ENCODE data around the gene LMAN1L. TPM values are rescaled to one million over a fixed set of nuclear protein-coding genes. Genes with fewer than 3 reads are reported as not detected.

The LMAN1L gene
- polyA plus RNA-seq, 1 donor: not detected

GRCh38 chr15:74872702-74873035 lies 60.0 kb downstream of the LMAN1L start:
- H3K27ac ChIP-seq (ENCODE audit: low read length): peak overlapping the region; percentile 80
- no peaks in the 10 kb centered on the region for H3K27me3 ChIP-seq (ENCODE audit: control insufficient read depth, insufficient read depth, low read length)
- no peak for DNase-seq
- no CpG with 5 or more reads among the region's 11 CpGs for WGBS (ENCODE audit: insufficient coverage, low lambda C conversion rate)
- H3K9me3 ChIP-seq (ENCODE audit: control insufficient read depth, low read depth, low read length): no peaks in the 10 kb centered on the region
- no peaks in the 10 kb centered on the region for H3K36me3 ChIP-seq (ENCODE audit: control insufficient read depth, insufficient read depth, low read length)
- H3K4me3 ChIP-seq (ENCODE audit: low read length): peak overlapping the region; percentile 73
- H3K4me1 ChIP-seq (ENCODE audit: control insufficient read depth, insufficient read depth, low read length): peaks cover 36% of the 10 kb centered on the region

- peaks cover 31% of the 10 kb centered on the region for H3K4me1 ChIP-seq (ENCODE audit: control insufficient read depth, insufficient read depth, low read length)
- peak; percentile 94 to 99 for DNase-seq
- no peaks in the 10 kb centered on the region for H3K36me3 ChIP-seq (ENCODE audit: control insufficient read depth, insufficient read depth, low read length)
- H3K4me3 ChIP-seq (ENCODE audit: low read length): peak within 1 kb of the TSS; percentile 73
- H3K27me3 ChIP-seq (ENCODE audit: control insufficient read depth, insufficient read depth, low read length): no peaks in the 10 kb centered on the region
- WGBS (ENCODE audit: insufficient coverage, low lambda C conversion rate): no CpG with 5 or more reads among the region's 52 CpGs
- peak within 1 kb of the TSS; percentile 80 for H3K27ac ChIP-seq (ENCODE audit: low read length)
- no peaks in the 10 kb centered on the region for H3K9me3 ChIP-seq (ENCODE audit: control insufficient read depth, low read depth, low read length)
Measured at GRCh38 chr15:74873036-74873755, 60.6 kb downstream of the LMAN1L start, which contains the start of gene SCAMP2. Gene SCAMP2, minus strand, starts transcription at chr15:74873365. Its CDS starts 110 bp downstream, at chr15:74873255.

GRCh38 chr15:74873756-74874424 lies 61.3 kb downstream of the LMAN1L start:
- peak overlapping the region; percentile 80 for H3K27ac ChIP-seq (ENCODE audit: low read length)
- peaks cover 24% of the 10 kb centered on the region for H3K4me1 ChIP-seq (ENCODE audit: control insufficient read depth, insufficient read depth, low read length)
- DNase-seq: no peak
- no peaks in the 10 kb centered on the region for H3K36me3 ChIP-seq (ENCODE audit: control insufficient read depth, insufficient read depth, low read length)
- no peaks in the 10 kb centered on the region for H3K27me3 ChIP-seq (ENCODE audit: control insufficient read depth, insufficient read depth, low read length)
- H3K9me3 ChIP-seq (ENCODE audit: control insufficient read depth, low read depth, low read length): no peaks in the 10 kb centered on the region
- peak overlapping the region; percentile 73 for H3K4me3 ChIP-seq (ENCODE audit: low read length)
- no CpG with 5 or more reads among the region's 16 CpGs for WGBS (ENCODE audit: insufficient coverage, low lambda C conversion rate)

Other genes with a start within 250 kb of the LMAN1L start
- gene CLK3, start 197.0 kb upstream of the LMAN1L start, polyA plus RNA-seq: 67.3 TPM
- 31.1 TPM for gene EDC3, start 116.8 kb upstream of the LMAN1L start, polyA plus RNA-seq
- gene CYP1A1, start 87.3 kb upstream of the LMAN1L start, polyA plus RNA-seq: 0.54 TPM
- gene CYP1A2, start 64.0 kb upstream of the LMAN1L start, polyA plus RNA-seq: not detected
- 62.4 TPM for gene CSK, start 30.8 kb upstream of the LMAN1L start, polyA plus RNA-seq
- gene CPLX3, start 13.8 kb downstream of the LMAN1L start, polyA plus RNA-seq: not detected
- 83.8 TPM for gene ULK3, start 30.3 kb downstream of the LMAN1L start, polyA plus RNA-seq
- 104 TPM for gene SCAMP2, start 60.5 kb downstream of the LMAN1L start, polyA plus RNA-seq
- gene MPI, start 77.2 kb downstream of the LMAN1L start, polyA plus RNA-seq: 51.0 TPM
- 44.7 TPM for gene FAM219B, start 94.0 kb downstream of the LMAN1L start, polyA plus RNA-seq
- gene COX5A, start 125.2 kb downstream of the LMAN1L start, polyA plus RNA-seq: 238 TPM
- 6.2 TPM for gene RPP25, start 143.9 kb downstream of the LMAN1L start, polyA plus RNA-seq
- 31.6 TPM for gene SCAMP5, start 182.7 kb downstream of the LMAN1L start, polyA plus RNA-seq
- gene PPCDC, start 210.8 kb downstream of the LMAN1L start, polyA plus RNA-seq: 10.5 TPM

All from large intestine (tissue), 3 donors.